Measurements from ENCODE around the gene BMP8A. TPM values are rescaled to one million over a fixed set of nuclear protein-coding genes. Genes with fewer than 3 reads are reported as not detected.
"Not testable (repeated sequence)": the region's sequence is repeated elsewhere in the genome, so short reads cannot be mapped to it uniquely, and the experiment has no call there.

Gene BMP8A
- total RNA-seq, 4 donors from 2014 or later, result 1.2 to 18.0 (median 3.6) TPM; not detected in 1

DNA sequence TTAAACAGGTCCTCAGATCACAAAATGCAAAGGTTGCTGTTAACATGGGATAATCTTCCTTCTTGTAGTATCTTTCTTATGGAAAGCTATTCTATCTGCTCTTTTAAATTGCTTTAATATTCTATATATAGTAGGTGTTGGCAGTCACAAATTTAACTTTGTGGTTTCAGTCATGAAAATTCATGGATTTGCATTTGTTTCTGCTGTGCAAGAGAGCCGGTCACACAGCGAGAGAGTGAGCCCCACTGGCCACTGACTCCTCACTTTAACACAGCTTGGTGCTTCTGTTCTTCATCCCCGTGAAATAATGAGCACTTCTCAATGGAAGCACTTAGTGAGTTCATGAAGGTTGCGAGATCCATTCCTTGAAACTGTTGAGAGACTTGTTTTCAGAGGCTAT, 18.1 kb upstream of the BMP8A start:
- Histone ChIP-seq H3K36me3 (peaks cover 0 to 60% (median 5%) of the 10 kb centered on the region in 3 donors), H3K9me3 (no peaks in the 10 kb centered on the region), H3K4me1 (no peaks in the 10 kb centered on the region), H3K27me3 (no peaks in the 10 kb centered on the region), H3K27ac (no peak overlapping the region), H3K4me3 (no peak overlapping the region)
- TF ChIP-seq POLR2A (IDR thresholded peaks at IDR 0.05), result no peak
- TF ChIP-seq, protein P1, sequence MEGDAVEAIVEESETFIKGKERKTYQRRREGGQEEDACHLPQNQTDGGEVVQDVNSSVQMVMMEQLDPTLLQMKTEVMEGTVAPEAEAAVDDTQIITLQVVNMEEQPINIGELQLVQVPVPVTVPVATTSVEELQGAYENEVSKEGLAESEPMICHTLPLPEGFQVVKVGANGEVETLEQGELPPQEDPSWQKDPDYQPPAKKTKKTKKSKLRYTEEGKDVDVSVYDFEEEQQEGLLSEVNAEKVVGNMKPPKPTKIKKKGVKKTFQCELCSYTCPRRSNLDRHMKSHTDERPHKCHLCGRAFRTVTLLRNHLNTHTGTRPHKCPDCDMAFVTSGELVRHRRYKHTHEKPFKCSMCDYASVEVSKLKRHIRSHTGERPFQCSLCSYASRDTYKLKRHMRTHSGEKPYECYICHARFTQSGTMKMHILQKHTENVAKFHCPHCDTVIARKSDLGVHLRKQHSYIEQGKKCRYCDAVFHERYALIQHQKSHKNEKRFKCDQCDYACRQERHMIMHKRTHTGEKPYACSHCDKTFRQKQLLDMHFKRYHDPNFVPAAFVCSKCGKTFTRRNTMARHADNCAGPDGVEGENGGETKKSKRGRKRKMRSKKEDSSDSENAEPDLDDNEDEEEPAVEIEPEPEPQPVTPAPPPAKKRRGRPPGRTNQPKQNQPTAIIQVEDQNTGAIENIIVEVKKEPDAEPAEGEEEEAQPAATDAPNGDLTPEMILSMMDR (IDR thresholded peaks at IDR 0.05), result no peak
- DNase-seq, result no peak

DNA sequence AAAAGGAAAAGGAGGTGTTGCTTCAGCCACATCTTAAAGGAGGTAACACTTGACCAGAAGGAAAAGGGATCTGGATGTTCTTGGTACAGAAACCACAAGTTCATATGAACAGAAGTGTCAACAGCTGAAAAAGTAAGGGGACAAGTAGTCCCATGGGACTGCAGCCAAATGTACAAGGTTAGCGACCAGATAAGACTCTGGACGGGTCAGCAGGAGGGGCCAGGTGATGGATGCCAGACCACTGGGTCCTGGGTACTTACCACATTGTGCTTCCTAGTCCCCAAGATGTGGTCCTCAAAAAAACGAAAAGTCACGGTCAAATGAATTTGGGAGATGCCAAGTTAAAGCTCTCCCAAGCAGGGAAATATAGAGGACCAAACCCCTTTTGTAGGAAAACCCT, 16.6 kb upstream of the BMP8A start:
- DNase-seq, result no peak
- Histone ChIP-seq H3K27me3 (no peaks in the 10 kb centered on the region), H3K27ac (no peak overlapping the region), H3K9me3 (no peaks in the 10 kb centered on the region), H3K4me3 (no peak overlapping the region), H3K4me1 (no peaks in the 10 kb centered on the region), H3K36me3 (peaks cover 0 to 54% (median 0%) of the 10 kb centered on the region in 3 donors)
- TF ChIP-seq POLR2A (IDR thresholded peaks at IDR 0.05), result no peak
- TF ChIP-seq, protein P1 (IDR thresholded peaks at IDR 0.05), result no peak

DNA sequence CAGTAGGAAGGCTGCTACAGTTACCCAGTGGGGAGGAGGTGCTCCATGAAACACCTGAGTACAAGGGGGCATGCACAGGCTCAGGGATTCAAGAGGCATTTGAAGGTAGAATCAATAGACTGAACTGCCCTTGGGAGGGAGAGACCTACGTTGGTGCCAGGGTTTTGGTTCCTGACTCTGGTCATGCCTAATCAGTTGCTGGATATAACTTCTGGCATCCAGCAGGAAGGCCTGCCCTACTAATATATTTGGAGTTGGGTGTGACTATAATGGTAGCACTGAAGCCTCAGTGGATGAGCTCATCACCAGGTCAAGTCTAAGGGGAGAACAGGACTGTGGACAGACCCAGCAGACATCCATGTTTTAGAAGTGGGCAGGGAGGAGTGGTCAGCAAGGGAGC, 15.9 kb upstream of the BMP8A start:
- H3K4me1 ChIP-seq, H3K4me3 ChIP-seq, DNase-seq, H3K27me3 ChIP-seq, H3K9me3 ChIP-seq, H3K27ac ChIP-seq: not testable (repeated sequence)
- H3K36me3 ChIP-seq, result peaks cover 0 to 54% (median 0%) of the 10 kb centered on the region in 3 donors

DNA sequence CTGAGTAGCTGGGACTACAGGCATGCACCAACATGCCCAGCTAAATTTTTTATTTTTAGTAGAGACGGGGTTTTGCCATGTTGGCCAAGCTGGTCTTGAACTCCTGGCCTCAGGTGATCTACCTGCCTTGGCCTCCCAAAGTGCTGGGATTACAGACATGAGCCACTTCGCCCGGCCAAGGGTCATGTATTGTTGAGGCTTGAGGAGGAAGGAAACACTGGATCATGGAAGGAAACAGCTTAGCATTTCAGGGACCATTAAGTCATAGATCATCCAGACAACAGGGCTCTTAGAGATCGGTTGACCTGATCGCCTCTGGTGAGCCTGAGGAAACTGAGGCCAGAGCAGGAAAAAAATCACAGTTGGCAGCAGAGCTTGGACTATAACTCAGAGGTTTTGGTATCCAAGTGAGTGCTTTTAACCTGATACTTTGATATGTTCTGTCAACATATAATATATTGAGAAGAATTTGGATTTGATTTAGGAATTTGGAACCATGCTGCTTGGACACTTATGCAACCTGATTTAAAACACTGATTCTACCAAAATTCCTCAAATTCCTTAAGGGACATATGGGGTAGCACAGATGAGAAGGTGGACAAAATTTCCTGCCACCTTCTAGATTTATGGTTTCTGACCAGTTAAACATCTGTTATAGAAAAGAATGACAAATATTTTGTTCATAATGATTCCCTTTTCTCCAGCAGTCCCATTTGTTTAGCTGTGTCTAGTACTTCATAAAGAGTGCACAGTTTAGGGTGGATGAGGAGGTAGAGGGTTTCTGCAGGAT, 13.1 kb upstream of the BMP8A start:
- Histone ChIP-seq H3K4me1 (no peaks in the 10 kb centered on the region), H3K27me3 (no peaks in the 10 kb centered on the region), H3K9me3 (no peaks in the 10 kb centered on the region), H3K36me3 (peaks cover 0 to 58% (median 0%) of the 10 kb centered on the region in 3 donors), H3K4me3 (no peak overlapping the region), H3K27ac (no peak overlapping the region)
- TF ChIP-seq POLR2A (IDR thresholded peaks at IDR 0.05), result no peak
- TF ChIP-seq, protein P1 (IDR thresholded peaks at IDR 0.05), result no peak
- no peak for DNase-seq

DNA sequence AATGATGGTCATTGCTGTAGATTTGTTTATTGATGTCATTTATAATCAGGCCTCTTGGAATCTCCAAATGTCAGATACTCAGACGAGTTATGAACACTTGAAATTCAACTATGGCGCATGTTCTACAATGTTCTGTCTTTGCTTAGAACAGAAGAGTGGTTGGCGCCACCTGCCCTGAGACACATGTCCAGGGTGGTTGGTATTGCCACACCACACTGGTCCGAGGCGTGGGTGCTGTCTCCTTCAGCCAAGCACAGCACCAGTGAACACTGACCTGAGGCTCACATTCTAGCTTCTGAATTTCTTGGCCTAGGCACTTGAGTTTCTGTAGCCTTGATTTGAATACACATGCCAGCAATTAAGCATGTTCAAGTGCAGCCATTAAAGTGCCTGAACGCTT, 10.1 kb upstream of the BMP8A start:
- Histone ChIP-seq H3K36me3 (peaks cover 0 to 66% (median 0%) of the 10 kb centered on the region in 3 donors), H3K9me3 (no peaks in the 10 kb centered on the region), H3K27ac (no peak overlapping the region), H3K27me3 (no peaks in the 10 kb centered on the region), H3K4me1 (no peaks in the 10 kb centered on the region), H3K4me3 (no peak overlapping the region)
- TF ChIP-seq, protein P1 (IDR thresholded peaks at IDR 0.05), result no peak
- no peak for TF ChIP-seq POLR2A (IDR thresholded peaks at IDR 0.05)
- DNase-seq, result no peak

DNA sequence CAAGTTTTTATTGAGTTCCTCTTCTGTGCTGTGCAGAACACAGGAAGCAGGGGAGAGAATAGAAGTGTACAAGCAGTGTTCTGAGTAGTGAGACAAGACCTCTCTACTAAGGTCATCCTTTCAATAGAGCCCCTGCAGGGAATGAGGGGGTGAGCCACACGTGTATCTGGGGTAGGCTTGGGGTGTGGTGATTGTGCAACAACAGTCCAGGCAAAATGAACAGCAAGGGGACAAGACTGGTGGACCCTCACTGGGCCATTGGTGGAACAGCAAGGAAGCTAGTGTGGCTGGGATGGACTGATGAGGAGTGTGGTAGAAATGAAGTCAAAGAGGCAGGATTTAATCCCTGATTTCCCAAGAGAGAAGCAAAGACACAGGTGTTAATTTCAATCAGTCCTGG, 8.2 kb upstream of the BMP8A start:
- H3K4me1 ChIP-seq, result no peaks in the 10 kb centered on the region
- no peak for TF ChIP-seq POLR2A (IDR thresholded peaks at IDR 0.05)
- TF ChIP-seq, protein P1 (IDR thresholded peaks at IDR 0.05), result no peak
- no peak overlapping the region for H3K27ac ChIP-seq
- no peaks in the 10 kb centered on the region for H3K9me3 ChIP-seq
- no peak overlapping the region for H3K4me3 ChIP-seq
- peaks cover 0 to 74% (median 0%) of the 10 kb centered on the region in 3 donors for H3K36me3 ChIP-seq
- no peaks in the 10 kb centered on the region for H3K27me3 ChIP-seq
- DNase-seq, result no peak

Data from Peyer's patch (tissue), 4 donors.